ENCODE results near the gene SERPINE2. TPM values are rescaled to one million over a fixed set of nuclear protein-coding genes. Genes with fewer than 3 reads are reported as not detected.

The SERPINE2 gene
- total RNA-seq, 2 experiments from 2014 or later: 22.2 to 22.5 TPM

DNA sequence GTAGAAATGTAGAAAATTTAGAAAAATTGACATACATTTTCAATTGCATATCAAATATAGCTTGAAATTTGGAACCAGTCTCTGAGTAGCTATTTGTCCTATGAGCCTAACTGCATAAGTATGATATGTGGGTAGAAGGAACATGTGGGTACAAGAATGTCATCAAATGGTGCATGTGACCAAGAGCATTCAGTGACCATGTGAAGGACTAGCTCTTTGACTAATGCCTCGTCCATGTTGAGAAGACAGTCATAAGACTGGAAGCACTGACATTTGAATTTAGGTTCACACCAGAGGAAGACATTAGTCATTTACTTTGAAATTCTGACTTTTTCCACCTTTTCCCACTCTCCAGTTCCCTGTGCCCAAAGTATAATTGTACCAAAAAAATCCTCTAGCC lies 69.2 kb downstream of the SERPINE2 start:
- H3K36me3 Mint-ChIP-seq (ENCODE audit: low read depth): peaks cover 21% of the 10 kb centered on the region
- ChIA-PET CTCF (interaction anchor here (0.6 to 6.6 kb wide), 44 partner anchors 9 to 809 kb away, joined by 3 to 157 read pairs (median 4); partner anchors contain the start of genes MRPL44 and WDFY1), POLR2A (interaction anchor here (2.0 kb wide), 1 partner anchor 56 kb away, joined by 7 read pairs; no protein-coding TSS in a partner anchor)
- H3K4me3 Mint-ChIP-seq: no peak overlapping the region
- H3K9me3 Mint-ChIP-seq (ENCODE audit: insufficient read depth): no peaks in the 10 kb centered on the region
- no peak overlapping the region for H3K27ac Mint-ChIP-seq
- no peaks in the 10 kb centered on the region for H3K27me3 Mint-ChIP-seq (ENCODE audit: low read depth)
- DNase-seq (no peak), ATAC-seq (peak; percentile 21)
- peaks cover 6% of the 10 kb centered on the region for H3K4me1 Mint-ChIP-seq (ENCODE audit: low read depth)

DNA sequence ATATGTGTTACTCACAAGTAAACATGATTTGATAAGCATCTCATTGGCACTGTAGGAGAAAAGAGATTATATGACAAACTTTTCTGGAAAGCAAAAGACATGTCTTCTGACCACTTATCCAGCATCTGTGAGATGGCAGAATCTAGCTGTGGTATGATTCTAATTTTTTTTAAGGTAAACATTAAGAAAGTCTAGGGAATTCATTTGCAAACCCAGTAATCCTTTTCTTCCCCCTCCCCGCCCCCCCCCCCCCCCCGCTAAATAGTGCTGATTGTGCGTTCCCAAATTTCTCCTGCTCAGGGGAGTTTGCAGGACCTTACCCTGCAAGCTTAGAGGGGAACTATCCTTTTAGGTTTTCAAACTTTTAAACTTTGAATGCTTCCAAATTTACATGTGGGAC lies 69.8 kb downstream of the SERPINE2 start:
- H3K36me3 Mint-ChIP-seq (ENCODE audit: low read depth): peaks cover 24% of the 10 kb centered on the region
- peaks cover 6% of the 10 kb centered on the region for H3K4me1 Mint-ChIP-seq (ENCODE audit: low read depth)
- ChIA-PET CTCF (interaction anchor here (0.6 to 6.6 kb wide), 32 partner anchors 8 to 479 kb away, joined by 3 to 157 read pairs (median 6); partner anchors contain the start of genes MRPL44 and WDFY1), POLR2A (no interaction called here)
- H3K4me3 Mint-ChIP-seq: no peak overlapping the region
- ATAC-seq (no peak), DNase-seq (no peak)
- no peak overlapping the region for H3K27ac Mint-ChIP-seq
- no peaks in the 10 kb centered on the region for H3K9me3 Mint-ChIP-seq (ENCODE audit: insufficient read depth)
- no peaks in the 10 kb centered on the region for H3K27me3 Mint-ChIP-seq (ENCODE audit: low read depth)

DNA sequence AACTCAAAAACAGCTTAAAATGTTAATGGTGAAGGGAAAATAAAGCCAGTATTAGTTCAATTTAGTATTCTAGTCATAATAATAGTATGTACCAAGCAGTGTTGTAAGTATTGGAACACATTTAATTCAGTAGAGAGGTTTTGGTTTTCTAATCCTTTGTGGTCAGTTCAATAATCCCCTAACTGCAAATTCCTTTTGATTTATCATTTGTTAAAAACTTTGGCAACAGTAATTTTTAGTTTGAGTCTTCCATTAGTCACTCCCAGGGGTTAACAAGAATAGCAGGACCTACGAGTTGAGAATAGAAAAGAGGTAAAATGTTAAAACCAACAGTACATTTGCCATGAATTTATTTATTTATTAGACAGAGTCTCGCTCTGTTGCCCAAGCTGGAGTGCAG lies 71.1 kb downstream of the SERPINE2 start:
- H3K27ac Mint-ChIP-seq: no peak overlapping the region
- H3K9me3 Mint-ChIP-seq (ENCODE audit: insufficient read depth): no peaks in the 10 kb centered on the region

DNA sequence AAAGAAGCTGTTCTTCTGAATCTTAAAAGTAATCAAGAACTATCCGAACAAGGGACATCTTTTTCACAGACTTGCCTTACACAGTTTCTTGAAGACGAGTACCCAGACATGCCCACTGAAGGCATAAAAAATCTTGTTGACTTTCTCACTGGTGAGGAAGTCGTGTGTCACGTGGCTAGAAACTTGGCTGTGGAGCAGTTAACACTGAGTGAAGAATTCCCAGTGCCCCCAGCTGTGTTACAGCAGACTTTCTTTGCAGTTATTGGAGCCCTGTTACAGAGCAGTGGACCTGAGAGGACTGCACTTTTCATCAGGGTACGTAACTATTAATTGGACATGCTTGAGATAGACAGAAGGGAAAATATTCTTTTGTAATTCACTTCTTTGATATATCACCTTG lies 79.4 kb downstream of the SERPINE2 start:
- Mint-ChIP-seq H3K4me3 (peak overlapping the region; percentile 56), H3K27ac (no peak overlapping the region), H3K9me3 (ENCODE audit: insufficient read depth) (no peaks in the 10 kb centered on the region), H3K36me3 (ENCODE audit: low read depth) (peaks cover 38% of the 10 kb centered on the region), H3K4me1 (ENCODE audit: low read depth) (peaks cover 64% of the 10 kb centered on the region), H3K27me3 (ENCODE audit: low read depth) (no peaks in the 10 kb centered on the region)
- ATAC-seq: no peak
- ChIA-PET POLR2A (no interaction called here), CTCF (interaction anchor here (1.2 to 4.1 kb wide), 3 partner anchors 11 to 691 kb away, joined by 4 to 52 read pairs (median 4); no protein-coding TSS in a partner anchor)
- no peak for DNase-seq

More for the DNA sequence above, 71.1 kb downstream of the SERPINE2 start:
- no peak for ATAC-seq
- DNase-seq: no peak
- H3K4me3 Mint-ChIP-seq: no peak overlapping the region
- ChIA-PET CTCF (interaction anchor here (1.5 to 6.6 kb wide), 6 partner anchors 10 to 318 kb away, joined by 3 to 157 read pairs (median 22); partner anchors contain the start of gene MRPL44), POLR2A (no interaction called here)
- H3K27me3 Mint-ChIP-seq (ENCODE audit: low read depth): no peaks in the 10 kb centered on the region
- H3K4me1 Mint-ChIP-seq (ENCODE audit: low read depth): peaks cover 9% of the 10 kb centered on the region
- peaks cover 30% of the 10 kb centered on the region for H3K36me3 Mint-ChIP-seq (ENCODE audit: low read depth)

DNA sequence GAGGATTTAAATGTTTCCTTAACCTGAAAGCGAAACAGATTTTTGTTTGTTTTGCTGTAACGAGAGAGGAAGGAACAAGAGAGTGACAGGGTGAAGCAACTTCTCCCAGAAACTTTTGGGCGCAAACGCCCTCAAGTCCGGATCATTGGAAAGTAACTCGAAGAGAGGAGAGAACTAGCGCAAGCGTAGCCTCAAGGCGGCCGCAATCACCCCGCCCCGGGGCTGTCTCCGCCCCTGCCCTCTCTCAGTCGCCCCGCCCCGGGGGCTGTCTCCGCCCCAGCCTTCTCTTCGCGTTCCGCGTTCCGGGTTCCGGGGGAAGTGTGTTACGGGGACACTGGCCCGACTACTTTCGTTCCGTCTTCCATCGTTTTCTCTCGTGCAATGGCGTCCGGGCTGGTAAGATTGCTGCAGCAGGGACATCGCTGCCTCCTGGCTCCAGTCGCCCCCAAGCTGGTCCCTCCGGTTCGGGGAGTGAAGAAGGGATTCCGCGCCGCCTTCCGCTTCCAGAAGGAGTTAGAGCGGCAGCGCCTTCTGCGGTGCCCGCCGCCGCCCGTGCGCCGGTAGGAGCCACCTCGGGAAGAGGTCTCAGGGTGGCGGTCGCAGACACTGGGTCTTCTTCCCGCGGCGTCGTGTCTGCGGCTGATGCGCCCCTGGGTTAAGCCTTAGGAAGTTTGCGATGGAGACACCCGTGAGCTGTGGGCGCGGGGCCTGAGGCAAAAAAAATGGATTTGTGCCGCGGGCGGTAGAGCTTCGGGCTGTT lies 81.8 kb downstream of the SERPINE2 start, which contains the start of gene MRPL44:
Gene MRPL44, plus strand, starts transcription at position 372 of the 760 bp plus-strand sequence. Its CDS starts 10 bp downstream, at position 382.
- peak within 1 kb of the TSS; percentile 94 for H3K27ac Mint-ChIP-seq
- DNase-seq (peak; percentile 97), ATAC-seq (peak; percentile 99)
- H3K4me1 Mint-ChIP-seq (ENCODE audit: low read depth): peaks cover 58% of the 10 kb centered on the region
- ChIA-PET POLR2A (interaction anchor here (0.8 to 1.4 kb wide), 5 partner anchors 9 to 196 kb away, joined by 3 to 9 read pairs (median 4); partner anchors contain the start of gene WDFY1), CTCF (interaction anchor here (0.7 to 1.9 kb wide), 7 partner anchors 8 to 327 kb away, joined by 3 to 28 read pairs (median 5); no protein-coding TSS in a partner anchor)
- H3K4me3 Mint-ChIP-seq: peak within 1 kb of the TSS; percentile 96
- H3K27me3 Mint-ChIP-seq (ENCODE audit: low read depth): no peaks in the 10 kb centered on the region
- H3K36me3 Mint-ChIP-seq (ENCODE audit: low read depth): peaks cover 29% of the 10 kb centered on the region
- H3K9me3 Mint-ChIP-seq (ENCODE audit: insufficient read depth): no peaks in the 10 kb centered on the region

DNA sequence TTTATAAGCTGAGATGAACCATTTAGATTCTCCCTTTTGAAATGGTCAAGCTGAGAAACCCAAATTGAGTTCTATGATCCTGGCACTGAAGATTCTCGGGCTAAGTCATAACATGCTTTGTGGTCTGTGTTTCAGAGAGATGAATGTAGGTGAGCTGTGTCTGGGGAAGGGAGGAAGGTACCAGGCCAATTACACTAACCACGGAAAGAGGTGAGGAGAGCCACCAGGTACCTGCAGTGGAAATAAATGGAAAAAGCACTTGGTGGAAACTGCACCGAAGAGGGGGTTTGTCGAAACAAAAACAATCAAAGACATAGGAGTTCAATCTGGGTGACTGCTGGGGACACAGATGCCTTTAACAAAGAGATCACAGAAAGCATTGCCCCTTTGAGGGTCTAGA lies 82.8 kb downstream of the SERPINE2 start:
- H3K9me3 Mint-ChIP-seq (ENCODE audit: insufficient read depth): no peaks in the 10 kb centered on the region
- no peak for DNase-seq
- peaks cover 21% of the 10 kb centered on the region for H3K36me3 Mint-ChIP-seq (ENCODE audit: low read depth)
- H3K27ac Mint-ChIP-seq: peak overlapping the region; percentile 23
- no peaks in the 10 kb centered on the region for H3K27me3 Mint-ChIP-seq (ENCODE audit: low read depth)
- no peak for ATAC-seq
- peak overlapping the region; percentile 16 for H3K4me3 Mint-ChIP-seq
- ChIA-PET POLR2A (interaction anchor here (0.9 to 1.4 kb wide), 3 partner anchors 11 to 629 kb away, joined by 3 to 5 read pairs (median 4); partner anchors contain the start of genes CUL3 and WDFY1), CTCF (interaction anchor here (2.3 kb wide), 1 partner anchor 14 kb away, joined by 6 read pairs; no protein-coding TSS in a partner anchor)
- H3K4me1 Mint-ChIP-seq (ENCODE audit: low read depth): peaks cover 52% of the 10 kb centered on the region

DNA sequence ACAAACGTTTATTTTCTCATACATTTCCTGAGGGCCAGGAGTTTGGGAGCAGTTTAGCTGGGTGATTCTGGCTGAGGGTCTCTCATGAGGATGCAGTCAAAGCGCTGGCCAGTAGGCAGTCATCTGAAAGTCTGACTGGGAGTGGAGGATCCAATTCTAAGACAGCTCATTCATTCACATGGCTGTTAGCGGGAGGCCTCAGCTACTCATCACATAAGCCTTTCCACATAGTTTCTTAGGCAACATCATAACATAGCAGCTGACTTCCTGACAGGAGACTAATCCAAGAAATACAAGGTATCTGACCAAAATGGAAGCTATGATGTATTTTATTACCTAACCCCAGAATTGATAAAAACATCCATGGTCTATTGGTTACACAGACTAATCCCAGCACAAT lies 84.7 kb downstream of the SERPINE2 start:
- H3K27ac Mint-ChIP-seq: peak overlapping the region; percentile 31
- CTCF ChIA-PET: interaction anchor here (0.7 to 2.3 kb wide), 4 partner anchors 9 to 250 kb away, joined by 3 to 10 read pairs (median 4); partner anchors contain the start of gene WDFY1
- DNase-seq (no peak), ATAC-seq (no peak)
- H3K4me3 Mint-ChIP-seq: no peak overlapping the region
- POLR2A ChIA-PET: interaction anchor here (0.6 to 1.9 kb wide), 2 partner anchors 10 to 1028 kb away, joined by 3 to 5 read pairs; partner anchors contain the start of gene WDFY1
- no peaks in the 10 kb centered on the region for H3K9me3 Mint-ChIP-seq (ENCODE audit: insufficient read depth)
- peaks cover 49% of the 10 kb centered on the region for H3K4me1 Mint-ChIP-seq (ENCODE audit: low read depth)
- no peaks in the 10 kb centered on the region for H3K27me3 Mint-ChIP-seq (ENCODE audit: low read depth)
- H3K36me3 Mint-ChIP-seq (ENCODE audit: low read depth): peaks cover 3% of the 10 kb centered on the region

DNA sequence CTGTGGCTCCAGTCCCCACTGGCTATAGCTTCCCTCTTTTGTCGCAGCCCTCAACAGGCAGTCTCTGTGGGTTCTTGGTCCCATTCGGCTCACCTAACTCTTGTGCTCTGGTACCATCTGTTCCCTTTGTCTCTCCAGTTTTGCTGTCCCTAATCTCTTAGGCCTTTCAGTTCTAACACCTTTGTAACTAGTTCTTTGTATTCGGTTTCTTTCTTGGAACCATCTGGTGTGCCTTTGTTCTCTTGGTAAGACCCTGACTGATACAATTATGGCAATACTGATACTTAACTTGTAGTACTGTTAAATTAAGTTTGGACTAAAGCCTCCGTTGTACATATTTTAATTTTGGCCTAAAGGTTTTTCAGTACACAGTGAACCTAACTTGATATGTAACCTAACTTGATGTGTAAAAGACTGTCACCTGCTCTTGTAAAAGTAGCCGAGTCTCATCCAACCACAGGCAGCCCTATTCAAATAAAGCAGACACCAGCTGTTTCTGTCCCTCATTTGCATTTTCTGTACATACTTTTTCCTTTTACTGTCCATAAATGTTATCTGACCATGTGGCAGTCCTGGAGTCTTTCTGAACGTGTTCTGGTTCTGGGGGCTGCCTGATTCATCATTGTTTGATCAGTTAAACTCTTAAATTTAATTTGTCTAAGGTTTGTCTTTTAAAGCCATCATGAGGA lies 86.7 kb downstream of the SERPINE2 start:
- ATAC-seq (no peak), DNase-seq (no peak)
- Mint-ChIP-seq H3K27me3 (ENCODE audit: low read depth) (no peaks in the 10 kb centered on the region), H3K4me3 (no peak overlapping the region), H3K27ac (no peak overlapping the region), H3K4me1 (ENCODE audit: low read depth) (peaks cover 49% of the 10 kb centered on the region), H3K9me3 (ENCODE audit: insufficient read depth) (no peaks in the 10 kb centered on the region), H3K36me3 (ENCODE audit: low read depth) (no peaks in the 10 kb centered on the region)
- ChIA-PET POLR2A (interaction anchor here (1.0 kb wide), 1 partner anchor 8 kb away, joined by 3 read pairs; no protein-coding TSS in a partner anchor), CTCF (no interaction called here)

DNA sequence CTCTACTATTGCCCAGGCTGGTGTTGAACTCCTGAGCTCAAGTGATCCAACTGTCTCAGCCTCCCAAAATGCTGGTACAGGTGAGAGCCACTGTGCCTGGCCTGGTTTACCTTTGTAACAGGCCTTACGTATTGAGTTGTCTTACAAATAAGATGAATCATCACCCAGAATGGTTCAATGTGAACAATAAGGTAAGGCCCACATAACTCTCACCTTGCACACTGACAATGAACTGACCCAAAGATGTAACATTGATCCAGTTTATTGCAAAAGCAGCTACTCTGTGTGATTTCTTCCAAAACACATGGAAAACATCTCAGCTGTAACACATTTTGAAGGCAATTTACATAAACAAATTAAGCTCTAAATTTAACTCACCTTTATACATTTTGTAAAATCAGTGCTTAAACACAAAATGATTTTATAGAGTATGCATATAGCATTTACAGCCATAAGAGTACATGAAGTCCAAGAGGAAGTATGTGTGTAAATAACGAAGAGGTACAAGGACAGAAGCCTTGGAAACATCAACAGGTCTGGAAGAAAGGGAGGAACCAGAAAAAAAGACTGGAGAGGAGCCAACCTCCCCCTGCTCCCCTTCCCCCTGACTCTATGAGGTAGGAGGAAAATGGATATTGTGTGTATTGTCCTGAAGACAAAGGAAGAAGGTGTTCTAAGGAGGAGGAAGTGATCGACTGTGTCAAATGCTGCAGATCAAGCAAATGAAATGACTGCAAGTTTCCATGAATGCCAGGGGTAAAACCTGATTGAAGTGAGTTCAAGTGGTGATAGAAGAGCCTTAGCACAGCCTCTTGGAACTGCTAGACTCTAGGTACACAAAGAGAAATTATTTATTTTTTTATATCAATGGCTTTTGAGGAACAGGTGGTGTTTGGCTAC lies 88.4 kb downstream of the SERPINE2 start:
- CTCF ChIA-PET: interaction anchor here (1.0 kb wide), 1 partner anchor 19 kb away, joined by 4 read pairs; no protein-coding TSS in a partner anchor
- H3K9me3 Mint-ChIP-seq (ENCODE audit: insufficient read depth): no peaks in the 10 kb centered on the region
- DNase-seq (no peak), ATAC-seq (no peak)
- H3K27ac Mint-ChIP-seq: peak overlapping the region; percentile 32
- POLR2A ChIA-PET: interaction anchor here (0.6 to 1.4 kb wide), 2 partner anchors 9 to 10 kb away, joined by 3 to 5 read pairs; no protein-coding TSS in a partner anchor
- H3K36me3 Mint-ChIP-seq (ENCODE audit: low read depth): no peaks in the 10 kb centered on the region
- peaks cover 51% of the 10 kb centered on the region for H3K4me1 Mint-ChIP-seq (ENCODE audit: low read depth)
- H3K27me3 Mint-ChIP-seq (ENCODE audit: low read depth): no peaks in the 10 kb centered on the region
- no peak overlapping the region for H3K4me3 Mint-ChIP-seq

DNA sequence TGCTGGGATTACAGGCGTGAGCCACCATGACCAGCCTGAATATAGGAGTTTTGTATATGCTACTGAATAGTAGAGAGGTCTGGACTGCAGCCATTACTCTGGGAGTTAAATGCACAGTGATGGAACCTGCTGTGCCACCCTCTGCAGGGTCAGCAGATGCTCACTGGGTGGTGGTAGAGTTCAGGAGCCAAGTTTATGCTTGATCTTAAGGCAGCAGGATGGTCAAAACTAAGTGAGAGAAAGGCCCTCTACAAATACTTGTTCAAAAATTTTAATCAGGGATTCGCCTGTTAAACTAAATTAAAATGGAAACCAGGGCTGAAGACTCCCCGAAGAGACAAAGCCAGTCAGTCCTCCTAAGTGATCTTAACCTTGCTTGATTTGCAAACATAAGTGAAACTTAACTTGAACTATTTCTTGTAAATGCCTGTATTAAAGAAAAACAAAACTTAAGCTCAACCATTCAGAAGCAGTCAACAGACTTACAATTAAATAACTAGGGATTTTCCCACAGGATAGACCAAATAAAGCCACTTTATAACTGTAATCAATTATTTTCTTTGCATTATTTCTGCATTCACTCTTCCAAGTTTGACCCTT lies 89.7 kb downstream of the SERPINE2 start:
- CTCF ChIA-PET: interaction anchor here (1.0 to 1.4 kb wide), 3 partner anchors 9 to 188 kb away, joined by 3 to 4 read pairs (median 4); no protein-coding TSS in a partner anchor
- H3K4me1 Mint-ChIP-seq (ENCODE audit: low read depth): peaks cover 51% of the 10 kb centered on the region
- no peak for DNase-seq

More for the DNA sequence above, 89.7 kb downstream of the SERPINE2 start:
- no peaks in the 10 kb centered on the region for H3K36me3 Mint-ChIP-seq (ENCODE audit: low read depth)
- no peaks in the 10 kb centered on the region for H3K27me3 Mint-ChIP-seq (ENCODE audit: low read depth)
- H3K9me3 Mint-ChIP-seq (ENCODE audit: insufficient read depth): no peaks in the 10 kb centered on the region
- ATAC-seq: no peak
- H3K27ac Mint-ChIP-seq: peak overlapping the region; percentile 77
- POLR2A ChIA-PET: no interaction called here
- no peak overlapping the region for H3K4me3 Mint-ChIP-seq

All from activated CD8-positive, alpha-beta T cell treated with anti-CD3 and anti-CD28 coated beads, Interleukin-2, amount 10 ng/mL, durations not matched to agents 7 days and 5 days (primary cell).